CMK (cell line): ENCODE results near the gene WDSUB1.

ENCODE experiments used
- DNase-seq: peaks from one replicate; pipeline ENCODE4 v3.0.0-alpha.2; 2010; ENCODE audit warnings: low read depth

WDSUB1 gene

GRCh38 chr2:159285929-159286708 lies at the start of gene WDSUB1:
TSS of gene WDSUB1 (minus strand) at chr2:159286703. CDS start at chr2:159283069, 3,634 bp downstream.
- no peak for DNase-seq

GRCh38 chr2:159326569-159327255 lies 40.2 kb upstream of the WDSUB1 start:
- DNase-seq: no peak

- no peak for DNase-seq
Observed at GRCh38 chr2:159322419-159322818, 35.9 kb upstream of the WDSUB1 start.

- no peak for DNase-seq
Observed at GRCh38 chr2:159317392-159318088, 31.0 kb upstream of the WDSUB1 start.

GRCh38 chr2:159307942-159308341 lies 21.4 kb upstream of the WDSUB1 start:
- no peak for DNase-seq

GRCh38 chr2:159300586-159300985 lies 14.1 kb upstream of the WDSUB1 start:
- DNase-seq: no peak

- no peak for DNase-seq
Observed at GRCh38 chr2:159298967-159299366, 12.5 kb upstream of the WDSUB1 start.

GRCh38 chr2:159297042-159297707 lies 10.7 kb upstream of the WDSUB1 start:
- DNase-seq: no peak

GRCh38 chr2:159292157-159292556 lies 5.7 kb upstream of the WDSUB1 start:
- peak; percentile 9 for DNase-seq

- peak; percentile 12 for DNase-seq
Observed at GRCh38 chr2:159290289-159290907, 3.9 kb upstream of the WDSUB1 start.

GRCh38 chr2:159287733-159288132 lies 1.2 kb upstream of the WDSUB1 start:
- no peak for DNase-seq

GRCh38 chr2:159286709-159287441 lies 372 bp upstream of the WDSUB1 start:
- DNase-seq: peak; percentile 85

GRCh38 chr2:159285433-159285832 lies 1.1 kb downstream of the WDSUB1 start:
- DNase-seq: no peak

GRCh38 chr2:159283529-159283928 lies 3.0 kb downstream of the WDSUB1 start:
- DNase-seq: no peak

- DNase-seq: no peak
Observed at GRCh38 chr2:159281002-159281401, 5.5 kb downstream of the WDSUB1 start.

- no peak for DNase-seq
Observed at GRCh38 chr2:159279700-159280099, 6.8 kb downstream of the WDSUB1 start.

- DNase-seq: no peak
Observed at GRCh38 chr2:159275111-159275510, 11.4 kb downstream of the WDSUB1 start.

GRCh38 chr2:159272156-159272555 lies 14.3 kb downstream of the WDSUB1 start:
- no peak for DNase-seq

- no peak for DNase-seq
Observed at GRCh38 chr2:159270744-159271379, 15.6 kb downstream of the WDSUB1 start.

- DNase-seq: no peak
Observed at GRCh38 chr2:159267921-159268320, 18.6 kb downstream of the WDSUB1 start.

GRCh38 chr2:159266554-159266953 lies 19.9 kb downstream of the WDSUB1 start:
- DNase-seq: no peak
